A673 (cell line): ENCODE results near the gene ZNF23. TPM values are rescaled to one million over a fixed set of nuclear protein-coding genes. Genes with fewer than 3 reads are reported as not detected.

Source experiments
- BruUV-seq: library from RNA; stranded (reverse); fragments of 400-500 nt; replicated peaks from 2 replicates; lab custom pipeline; 2021; lab: Mats Ljungman, UMichigan
- CTCF ChIA-PET: fragments of 300-600 bp; sonication (Branson Sonifier 250); formaldehyde crosslinking; loops from one replicate; lab custom pipeline; 2022; ENCODE audit warnings: antibody characterized with exemption; lab: Charles Lee
- POLR2A ChIA-PET: fragments of 300-600 bp; sonication (Branson Sonifier 250); formaldehyde crosslinking; loops from one replicate; lab custom pipeline; 2022; ENCODE audit warnings: antibody characterized with exemption; ENCODE audit not compliant: low non-redundant PET; lab: Charles Lee
- DNase-seq: peaks from one replicate; pipeline ENCODE4 v3.0.0-alpha.2; 2015; ENCODE audit warnings: low spot score
- H3K27ac ChIP-seq: fragments of 200-600 bp; sonication (generic); 2 replicates; pipeline ENCODE4 v1.5.1; 2016; ENCODE audit warnings: mixed run types, low read depth, mild to moderate bottlenecking, mixed read lengths, antibody characterized with exemption, low read length; ENCODE audit not compliant: poor library complexity, severe bottlenecking
- H3K27me3 ChIP-seq: fragments of 200-600 bp; sonication (generic); replicated peaks from 2 replicates; pipeline ENCODE4 v1.6.1; 2017; ENCODE audit warnings: mixed run types, low read depth, mild to moderate bottlenecking, mixed read lengths, antibody characterized with exemption, low read length; ENCODE audit not compliant: insufficient read depth, poor library complexity
- H3K36me3 ChIP-seq: fragments of 200-600 bp; sonication (generic); 2 replicates; pipeline ENCODE4 v1.6.1; 2016; ENCODE audit warnings: mixed run types, mild to moderate bottlenecking, mixed read lengths, antibody characterized with exemption, low read length; ENCODE audit not compliant: insufficient read depth, poor library complexity, severe bottlenecking
- H3K4me1 ChIP-seq: fragments of 200-600 bp; sonication (generic); 2 replicates; pipeline ENCODE4 v1.6.1; 2017; ENCODE audit warnings: mixed run types, mild to moderate bottlenecking, mixed read lengths, antibody characterized with exemption, low read length; ENCODE audit not compliant: insufficient read depth, poor library complexity, severe bottlenecking
- H3K4me3 ChIP-seq: fragments of 200-600 bp; sonication (generic); 2 replicates; pipeline ENCODE4 v1.5.1; 2016; ENCODE audit warnings: low read depth, mixed run types, mild to moderate bottlenecking, mixed read lengths, low read length; ENCODE audit not compliant: poor library complexity, severe bottlenecking
- H3K9me3 ChIP-seq: fragments of 200-600 bp; sonication (generic); 2 replicates; pipeline ENCODE4 v1.6.1; 2016; ENCODE audit warnings: mixed run types, low read depth, mild to moderate bottlenecking, mixed read lengths, antibody characterized with exemption, low read length; ENCODE audit not compliant: poor library complexity, severe bottlenecking
- CTCF ChIP-seq: fragments of 300-800, 200-600 bp; sonication (generic); conservative IDR thresholded peaks from 2 replicates; pipeline ENCODE4 v1.5.1; 2017; ENCODE audit warnings: low read depth, mild to moderate bottlenecking, antibody characterized with exemption, low read length, moderate library complexity, mixed read lengths
- EZH2 ChIP-seq: fragments of 200-600 bp; sonication (generic); IDR thresholded peaks from 2 replicates; pipeline ENCODE4 v1.6.1; 2017; ENCODE audit warnings: borderline replicate concordance, low read depth, mild to moderate bottlenecking, mixed read lengths, antibody characterized with exemption, low read length; ENCODE audit not compliant: poor library complexity, severe bottlenecking
- intact Hi-C: fragments of 100-400 bp; cut with micrococcal nuclease; formaldehyde crosslinking; loops from one replicate; pipeline ENCODE4 v1.10.0; 2022; ENCODE audit not compliant: unreplicated experiment
- total RNA-seq: library from RNA; stranded (reverse); gene quantifications from 2 replicates; pipeline ENCODE4 v1.2.3, GENCODE V29; 2021

The ZNF23 gene
- total RNA-seq, 1 experiment from 2014 or later, result 10.2 TPM

GRCh38 chr16:71501547-71501946 is 39.5 kb upstream of the ZNF23 start:
- no peak for DNase-seq
- H3K4me1 ChIP-seq, result no peaks in the 10 kb centered on the region
- ChIA-PET POLR2A (no interaction called here), CTCF (interaction anchor here (2.1 kb wide), 1 partner anchor 110 kb away, joined by 8 read pairs; no protein-coding TSS in a partner anchor)
- TF ChIP-seq EZH2, result no peak
- no peak for TF ChIP-seq CTCF
- peaks cover 10% of the 10 kb centered on the region for H3K27me3 ChIP-seq
- intact Hi-C loops, result no loop called here
- BruUV-seq, result no TSS peak
- H3K9me3 ChIP-seq, result no peaks in the 10 kb centered on the region
- no peak overlapping the region for H3K27ac ChIP-seq
- H3K4me3 ChIP-seq, result no peak overlapping the region
- no peaks in the 10 kb centered on the region for H3K36me3 ChIP-seq

- Histone ChIP-seq H3K4me1 (no peaks in the 10 kb centered on the region), H3K4me3 (no peak overlapping the region), H3K27ac (no peak overlapping the region), H3K9me3 (no peaks in the 10 kb centered on the region), H3K27me3 (peaks cover 13% of the 10 kb centered on the region), H3K36me3 (no peaks in the 10 kb centered on the region)
- POLR2A ChIA-PET, result no interaction called here
- no TSS peak for BruUV-seq
- no peak for TF ChIP-seq CTCF
- TF ChIP-seq EZH2, result no peak
- DNase-seq, result no peak
- CTCF ChIA-PET, result interaction anchor here (1.3 to 2.1 kb wide), 2 partner anchors 110 to 461 kb away, joined by 3 to 8 read pairs; no protein-coding TSS in a partner anchor
- intact Hi-C loops, result no loop called here
Measured at GRCh38 chr16:71500964-71501363, 38.9 kb upstream of the ZNF23 start.

GRCh38 chr16:71499775-71500364 is 37.8 kb upstream of the ZNF23 start:
- H3K9me3 ChIP-seq, result no peaks in the 10 kb centered on the region
- H3K4me1 ChIP-seq, result no peaks in the 10 kb centered on the region
- TF ChIP-seq CTCF, result peak; percentile 78
- no peak for TF ChIP-seq EZH2
- intact Hi-C loops, result loop anchor here (1.0 kb wide), 1 partner anchor 88 kb away; no protein-coding TSS in a partner anchor
- no peak overlapping the region for H3K4me3 ChIP-seq
- no TSS peak for BruUV-seq
- peak; percentile 67 for DNase-seq
- H3K27me3 ChIP-seq, result peaks cover 7% of the 10 kb centered on the region
- no peak overlapping the region for H3K27ac ChIP-seq
- ChIA-PET POLR2A (no interaction called here), CTCF (interaction anchor here (0.5 to 1.5 kb wide), 6 partner anchors 32 to 462 kb away, joined by 3 to 11 read pairs (median 3); no protein-coding TSS in a partner anchor)
- H3K36me3 ChIP-seq, result no peaks in the 10 kb centered on the region
